SK-N-SH treated with all-trans-retinoic acid at 6 μM for 48 hours (cell line): ENCODE measurements around the gene GPR68.

ENCODE experiments used
- ATAC-seq: fragments of 200-7000 bp; cut with Tn5 transposase; 3 replicates; pipeline ENCODE4 v1.9.1; 2020; ENCODE audit warnings: mild to moderate bottlenecking, moderate library complexity
- ARNTL ChIP-seq: fragments of 450-650 bp; formaldehyde crosslinking; IDR thresholded peaks from 2 replicates; pipeline ENCODE4 v1.5.0; 2020; ENCODE audit warnings: low read depth, mild to moderate bottlenecking, moderate library complexity, borderline replicate concordance
- BACH2 ChIP-seq: fragments of 250-450 bp; sonication (Bioruptor Pico); IDR thresholded peaks from 2 replicates; pipeline ENCODE4 v1.9.0; 2021; ENCODE audit warnings: mild to moderate bottlenecking, borderline replicate concordance
- CREB5 ChIP-seq: fragments of 250-450 bp; sonication (Bioruptor Pico); IDR thresholded peaks from 2 replicates; pipeline ENCODE4 v1.5.1; 2020; ENCODE audit warnings: low read depth, mild to moderate bottlenecking, moderate library complexity
- CSDC2 ChIP-seq: fragments of 250-450 bp; sonication (Bioruptor Pico); IDR thresholded peaks from 2 replicates; pipeline ENCODE4 v1.5.0; 2020; ENCODE audit warnings: mild to moderate bottlenecking, moderate library complexity
- GLIS3 ChIP-seq: fragments of 250-450 bp; sonication (Bioruptor Pico); IDR thresholded peaks from 2 replicates; pipeline ENCODE4 v1.5.0; 2020; ENCODE audit warnings: mild to moderate bottlenecking, moderate library complexity
- ISL1 ChIP-seq: fragments of 250-450 bp; sonication (Bioruptor Pico); IDR thresholded peaks from 2 replicates; pipeline ENCODE4 v2.1.2; 2022; ENCODE audit warnings: mild to moderate bottlenecking, moderate library complexity
- OSR1 ChIP-seq: fragments of 250-450 bp; sonication (Bioruptor Pico); IDR thresholded peaks from 2 replicates; pipeline ENCODE4 v1.8.0; 2022; ENCODE audit warnings: moderate library complexity, mild to moderate bottlenecking, inconsistent platforms
- PPARA ChIP-seq: fragments of 250-450 bp; sonication (Bioruptor Pico); IDR thresholded peaks from 2 replicates; pipeline ENCODE4 v1.5.0; 2020; ENCODE audit warnings: mild to moderate bottlenecking, borderline replicate concordance
- RARB ChIP-seq: fragments of 250-450 bp; sonication (Bioruptor Pico); IDR thresholded peaks from 2 replicates; pipeline ENCODE4 v1.8.0; 2021; ENCODE audit warnings: mild to moderate bottlenecking, moderate library complexity
- SNAI2 ChIP-seq: fragments of 250-450 bp; sonication (Bioruptor Pico); IDR thresholded peaks from 2 replicates; pipeline ENCODE4 v1.5.0; 2020; ENCODE audit warnings: mild to moderate bottlenecking, moderate library complexity
- TCF4 ChIP-seq: fragments of 250-450 bp; sonication (Bioruptor Pico); IDR thresholded peaks from 2 replicates; pipeline ENCODE4 v1.8.0; 2021; ENCODE audit warnings: mild to moderate bottlenecking, moderate library complexity, borderline replicate concordance
- TOX ChIP-seq: fragments of 250-450 bp; sonication (Bioruptor Pico); IDR thresholded peaks from 2 replicates; pipeline ENCODE4 v1.8.0; 2021; ENCODE audit warnings: mild to moderate bottlenecking, moderate library complexity, borderline replicate concordance
- ZFP3 ChIP-seq: fragments of 250-450 bp; sonication (Bioruptor Pico); IDR thresholded peaks from 2 replicates; pipeline ENCODE4 v1.5.0; 2020; ENCODE audit warnings: mild to moderate bottlenecking, moderate library complexity
- ZFP30 ChIP-seq: fragments of 450-650 bp; formaldehyde crosslinking; IDR thresholded peaks from 2 replicates; pipeline ENCODE4 v1.5.0; 2022; ENCODE audit warnings: mild to moderate bottlenecking, moderate library complexity
- ZNF565 ChIP-seq: fragments of 450-650 bp; formaldehyde crosslinking; conservative IDR thresholded peaks from 2 replicates; pipeline ENCODE4 v1.5.0; 2020; ENCODE audit warnings: low read depth, mild to moderate bottlenecking, moderate library complexity
- ZNF8 ChIP-seq: fragments of 450-650 bp; formaldehyde crosslinking; IDR thresholded peaks from 2 replicates; pipeline ENCODE4 v1.5.0; 2020; ENCODE audit warnings: mild to moderate bottlenecking, moderate library complexity
- TF ChIP-seq, protein P1 (sequence below): fragments of 250-450 bp; sonication (Bioruptor Pico); IDR thresholded peaks from 2 replicates; pipeline ENCODE4 v1.5.0; 2020; ENCODE audit warnings: mild to moderate bottlenecking, moderate library complexity
- TF ChIP-seq, protein P2 (sequence below): fragments of 250-450 bp; sonication (Bioruptor Pico); IDR thresholded peaks from 2 replicates; pipeline ENCODE4 v1.8.0; 2021; ENCODE audit warnings: low read depth, mild to moderate bottlenecking, moderate library complexity, borderline replicate concordance
- TF ChIP-seq, protein P3 (sequence below): fragments of 250-450 bp; sonication (Bioruptor Pico); IDR thresholded peaks from 2 replicates; pipeline ENCODE4 v1.5.1; 2021; ENCODE audit warnings: mild to moderate bottlenecking, moderate library complexity

The GPR68 gene

GRCh38 chr14:91270619-91271018 is 26.1 kb upstream of the GPR68 start (continued):
- TF ChIP-seq, protein P1, sequence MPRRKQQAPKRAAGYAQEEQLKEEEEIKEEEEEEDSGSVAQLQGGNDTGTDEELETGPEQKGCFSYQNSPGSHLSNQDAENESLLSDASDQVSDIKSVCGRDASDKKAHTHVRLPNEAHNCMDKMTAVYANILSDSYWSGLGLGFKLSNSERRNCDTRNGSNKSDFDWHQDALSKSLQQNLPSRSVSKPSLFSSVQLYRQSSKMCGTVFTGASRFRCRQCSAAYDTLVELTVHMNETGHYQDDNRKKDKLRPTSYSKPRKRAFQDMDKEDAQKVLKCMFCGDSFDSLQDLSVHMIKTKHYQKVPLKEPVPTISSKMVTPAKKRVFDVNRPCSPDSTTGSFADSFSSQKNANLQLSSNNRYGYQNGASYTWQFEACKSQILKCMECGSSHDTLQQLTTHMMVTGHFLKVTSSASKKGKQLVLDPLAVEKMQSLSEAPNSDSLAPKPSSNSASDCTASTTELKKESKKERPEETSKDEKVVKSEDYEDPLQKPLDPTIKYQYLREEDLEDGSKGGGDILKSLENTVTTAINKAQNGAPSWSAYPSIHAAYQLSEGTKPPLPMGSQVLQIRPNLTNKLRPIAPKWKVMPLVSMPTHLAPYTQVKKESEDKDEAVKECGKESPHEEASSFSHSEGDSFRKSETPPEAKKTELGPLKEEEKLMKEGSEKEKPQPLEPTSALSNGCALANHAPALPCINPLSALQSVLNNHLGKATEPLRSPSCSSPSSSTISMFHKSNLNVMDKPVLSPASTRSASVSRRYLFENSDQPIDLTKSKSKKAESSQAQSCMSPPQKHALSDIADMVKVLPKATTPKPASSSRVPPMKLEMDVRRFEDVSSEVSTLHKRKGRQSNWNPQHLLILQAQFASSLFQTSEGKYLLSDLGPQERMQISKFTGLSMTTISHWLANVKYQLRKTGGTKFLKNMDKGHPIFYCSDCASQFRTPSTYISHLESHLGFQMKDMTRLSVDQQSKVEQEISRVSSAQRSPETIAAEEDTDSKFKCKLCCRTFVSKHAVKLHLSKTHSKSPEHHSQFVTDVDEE (CRISPR knock-in tag), result no peak
- TF ChIP-seq ZNF565 (CRISPR knock-in tag) (no peak), BACH2 (no peak), SNAI2 (CRISPR knock-in tag) (no peak), ZNF8 (CRISPR knock-in tag) (no peak)

DNA sequence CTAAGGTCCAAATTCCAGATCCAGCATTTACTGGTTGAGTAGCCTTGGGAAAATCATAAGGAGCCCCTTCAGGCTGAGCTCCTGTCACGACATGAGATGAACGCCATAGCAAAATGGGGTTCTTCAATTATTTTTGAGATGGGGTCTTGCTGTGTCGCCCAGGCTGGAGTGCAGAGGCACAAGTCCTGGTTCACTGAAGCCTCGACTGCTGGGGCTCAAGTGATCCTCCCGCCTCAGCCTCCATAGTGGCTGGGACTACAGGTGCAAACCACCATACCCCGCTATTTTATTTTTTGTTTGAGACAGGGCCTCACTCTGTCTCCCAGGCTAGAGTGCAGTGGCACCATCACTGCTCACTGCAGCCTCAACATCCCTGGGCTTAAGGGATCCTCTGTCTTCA is 25.7 kb upstream of the GPR68 start:
- TF ChIP-seq, protein P2, sequence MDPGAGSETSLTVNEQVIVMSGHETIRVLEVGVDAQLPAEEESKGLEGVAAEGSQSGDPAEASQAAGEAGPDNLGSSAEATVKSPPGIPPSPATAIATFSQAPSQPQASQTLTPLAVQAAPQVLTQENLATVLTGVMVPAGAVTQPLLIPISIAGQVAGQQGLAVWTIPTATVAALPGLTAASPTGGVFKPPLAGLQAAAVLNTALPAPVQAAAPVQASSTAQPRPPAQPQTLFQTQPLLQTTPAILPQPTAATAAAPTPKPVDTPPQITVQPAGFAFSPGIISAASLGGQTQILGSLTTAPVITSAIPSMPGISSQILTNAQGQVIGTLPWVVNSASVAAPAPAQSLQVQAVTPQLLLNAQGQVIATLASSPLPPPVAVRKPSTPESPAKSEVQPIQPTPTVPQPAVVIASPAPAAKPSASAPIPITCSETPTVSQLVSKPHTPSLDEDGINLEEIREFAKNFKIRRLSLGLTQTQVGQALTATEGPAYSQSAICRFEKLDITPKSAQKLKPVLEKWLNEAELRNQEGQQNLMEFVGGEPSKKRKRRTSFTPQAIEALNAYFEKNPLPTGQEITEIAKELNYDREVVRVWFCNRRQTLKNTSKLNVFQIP (CRISPR knock-in tag), result no peak
- no peak for TF ChIP-seq CSDC2 (CRISPR knock-in tag)
- TF ChIP-seq, protein P1 (CRISPR knock-in tag), result no peak
- no peak for TF ChIP-seq CREB5 (CRISPR knock-in tag)
- no peak for TF ChIP-seq ZFP3 (CRISPR knock-in tag)
- no peak for TF ChIP-seq TOX (CRISPR knock-in tag)
- TF ChIP-seq ZNF8 (CRISPR knock-in tag), result no peak
- TF ChIP-seq, all 23 proteins: peak for 0
- no peak for ATAC-seq

- ATAC-seq, result no peak; the same call in 2 of the 3 replicates
- TF ChIP-seq GLIS3 (CRISPR knock-in tag) (no peak), ISL1 (CRISPR knock-in tag) (no peak), TOX (CRISPR knock-in tag) (no peak), ZFP30 (CRISPR knock-in tag) (no peak), CSDC2 (CRISPR knock-in tag) (no peak), TCF4 (CRISPR knock-in tag) (no peak)
- TF ChIP-seq, protein P3, sequence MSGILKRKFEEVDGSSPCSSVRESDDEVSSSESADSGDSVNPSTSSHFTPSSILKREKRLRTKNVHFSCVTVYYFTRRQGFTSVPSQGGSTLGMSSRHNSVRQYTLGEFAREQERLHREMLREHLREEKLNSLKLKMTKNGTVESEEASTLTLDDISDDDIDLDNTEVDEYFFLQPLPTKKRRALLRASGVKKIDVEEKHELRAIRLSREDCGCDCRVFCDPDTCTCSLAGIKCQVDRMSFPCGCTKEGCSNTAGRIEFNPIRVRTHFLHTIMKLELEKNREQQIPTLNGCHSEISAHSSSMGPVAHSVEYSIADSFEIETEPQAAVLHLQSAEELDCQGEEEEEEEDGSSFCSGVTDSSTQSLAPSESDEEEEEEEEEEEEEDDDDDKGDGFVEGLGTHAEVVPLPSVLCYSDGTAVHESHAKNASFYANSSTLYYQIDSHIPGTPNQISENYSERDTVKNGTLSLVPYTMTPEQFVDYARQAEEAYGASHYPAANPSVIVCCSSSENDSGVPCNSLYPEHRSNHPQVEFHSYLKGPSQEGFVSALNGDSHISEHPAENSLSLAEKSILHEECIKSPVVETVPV (CRISPR knock-in tag), result no peak
Observed at GRCh38 chr14:91269076-91269991, 24.8 kb upstream of the GPR68 start.

DNA sequence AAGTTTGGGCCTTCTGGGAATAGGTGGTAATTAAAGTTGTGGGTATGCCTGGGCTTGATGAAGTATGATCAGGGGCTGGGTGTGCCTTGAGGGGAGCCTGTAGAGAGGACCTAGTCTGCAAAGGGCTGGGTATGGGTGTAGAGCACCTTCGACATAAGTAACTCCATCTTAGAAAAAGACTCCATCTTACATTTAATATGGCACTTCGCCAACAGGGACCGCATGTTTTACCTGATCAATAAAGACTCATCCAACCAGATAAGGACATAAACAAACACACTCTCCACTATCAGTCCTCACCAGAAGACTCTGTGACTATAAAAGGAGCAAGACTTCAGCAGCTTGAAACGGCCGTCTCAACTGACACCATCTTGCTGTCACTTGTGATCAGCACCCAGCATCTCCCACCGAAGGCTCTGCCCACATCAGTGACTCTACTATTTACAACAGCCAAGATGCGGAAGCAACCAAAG is 23.5 kb upstream of the GPR68 start:
- TF ChIP-seq OSR1 (CRISPR knock-in tag) (no peak), TCF4 (CRISPR knock-in tag) (no peak), GLIS3 (CRISPR knock-in tag) (no peak), ZFP3 (CRISPR knock-in tag) (no peak), TOX (CRISPR knock-in tag) (no peak), RARB (CRISPR knock-in tag) (no peak), ZNF565 (CRISPR knock-in tag) (no peak), ISL1 (CRISPR knock-in tag) (no peak), BACH2 (no peak), PPARA (CRISPR knock-in tag) (no peak), ZNF8 (CRISPR knock-in tag) (no peak), ARNTL (CRISPR knock-in tag) (no peak), CREB5 (CRISPR knock-in tag) (no peak), CSDC2 (CRISPR knock-in tag) (no peak)
- TF ChIP-seq, protein P3 (CRISPR knock-in tag), result no peak
- TF ChIP-seq, all 23 proteins: peak for 0
- ATAC-seq, result no peak
